AG10803 (cell line): ENCODE results near the gene THRB.
A peak's percentile ranks its signal among the peaks of the same experiment; 100 is the strongest.

Experiments
- DNase-seq: peaks from one replicate; pipeline ENCODE4 v3.0.0; 2010; ENCODE audit warnings: low read depth
- H3K4me3 ChIP-seq: 2 replicates; pipeline ENCODE4 v1.5.1; 2011; ENCODE audit warnings: mild to moderate bottlenecking, low read length, control low read depth
- CTCF ChIP-seq: conservative IDR thresholded peaks from 2 replicates; pipeline ENCODE4 v1.5.1; 2011; ENCODE audit warnings: mild to moderate bottlenecking, low read length, control low read depth, inconsistent platforms

THRB gene

GRCh38 chr3:24494618-24495325 is at the start of gene THRB:
Gene THRB, minus strand, starts transcription at chr3:24494850.
- peak within 1 kb of the TSS; percentile 76 for H3K4me3 ChIP-seq
- DNase-seq: peak; percentile 53
- TF ChIP-seq CTCF: peak; percentile 20

GRCh38 chr3:24541935-24542334 is 47.3 kb upstream of the THRB start:
- TF ChIP-seq CTCF: no peak
- H3K4me3 ChIP-seq: no peak overlapping the region
- no peak for DNase-seq

- no peak overlapping the region for H3K4me3 ChIP-seq
- no peak for TF ChIP-seq CTCF
- no peak for DNase-seq
These were observed 46.2 kb upstream of the THRB start for GRCh38 chr3:24540821-24541220.

GRCh38 chr3:24539699-24540098 is 45.0 kb upstream of the THRB start:
- no peak for DNase-seq
- TF ChIP-seq CTCF: no peak
- no peak overlapping the region for H3K4me3 ChIP-seq

GRCh38 chr3:24538891-24539290 is 44.2 kb upstream of the THRB start:
- no peak for DNase-seq
- TF ChIP-seq CTCF: no peak
- H3K4me3 ChIP-seq: no peak overlapping the region

- H3K4me3 ChIP-seq: no peak overlapping the region
- no peak for DNase-seq
- TF ChIP-seq CTCF: no peak
These were observed 39.0 kb upstream of the THRB start for GRCh38 chr3:24533561-24534193.

GRCh38 chr3:24530471-24530870 is 35.8 kb upstream of the THRB start:
- no peak for TF ChIP-seq CTCF
- DNase-seq: no peak
- no peak overlapping the region for H3K4me3 ChIP-seq
